ENCODE results near the gene OGA.
A peak's percentile ranks its signal among the peaks of the same experiment; 100 is the strongest.

Gene OGA

GRCh38 chr10:101830322-101831168, 12.3 kb upstream of the OGA start:
- no peak for TF ChIP-seq CTCF (conservative IDR thresholded peaks at IDR 0.05; ENCODE audit: low read depth, low read length)
- peak; percentile 93 for DNase-seq (ENCODE audit: low read depth)

GRCh38 chr10:101829561-101830315, 11.5 kb upstream of the OGA start:
- peak overlapping the region; percentile 72 for H3K4me3 ChIP-seq (ENCODE audit: low read depth, low read length)
- DNase-seq (ENCODE audit: low read depth), result peak; percentile 67
- TF ChIP-seq CTCF (conservative IDR thresholded peaks at IDR 0.05; ENCODE audit: low read depth, low read length), result no peak

More at GRCh38 chr10:101830322-101831168, 12.3 kb upstream of the OGA start:
- peak overlapping the region; percentile 72 for H3K4me3 ChIP-seq (ENCODE audit: low read depth, low read length)

DNA sequence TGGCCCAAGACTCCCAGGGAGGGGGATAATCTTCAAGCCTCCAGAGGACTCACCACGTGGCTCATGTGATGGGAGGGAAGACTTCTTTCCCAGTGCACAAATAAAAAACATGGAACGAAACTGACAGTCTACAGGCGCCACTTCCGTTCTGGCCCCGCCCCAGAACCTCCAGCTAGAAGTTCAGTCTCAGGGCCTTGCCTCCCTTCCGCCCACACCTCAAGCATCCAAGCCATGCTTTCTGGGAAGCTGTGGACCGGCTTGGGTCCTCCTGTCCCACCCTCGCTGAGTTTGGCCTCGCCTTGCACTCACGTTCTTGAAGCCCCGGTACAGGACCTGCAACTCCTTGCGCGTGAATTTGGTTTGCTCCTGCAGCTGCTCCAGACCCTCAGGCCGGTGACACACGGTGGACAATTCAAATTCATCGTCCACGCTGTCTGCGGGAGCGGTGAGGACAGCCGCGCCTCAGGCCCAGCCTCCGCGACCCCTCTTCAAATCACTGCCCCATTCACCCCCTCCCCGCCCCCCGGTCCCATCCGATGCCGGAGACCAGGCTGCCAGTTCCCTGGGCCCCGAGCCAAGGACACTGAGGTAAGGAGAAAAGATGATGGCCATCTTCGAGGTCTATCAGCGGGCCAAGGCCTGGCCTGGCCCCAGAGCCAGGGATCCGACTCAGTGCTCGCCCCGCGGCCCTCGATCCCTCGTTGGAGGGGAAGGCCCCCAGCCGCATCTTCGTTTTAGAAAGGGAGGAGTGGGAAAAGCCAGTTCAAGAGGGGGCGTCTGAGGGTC, 10.7 kb upstream of the OGA start:
- no peak for TF ChIP-seq CTCF (conservative IDR thresholded peaks at IDR 0.05; ENCODE audit: low read depth, low read length)
- H3K4me3 ChIP-seq (ENCODE audit: low read depth, low read length), result peak overlapping the region; percentile 52

DNA sequence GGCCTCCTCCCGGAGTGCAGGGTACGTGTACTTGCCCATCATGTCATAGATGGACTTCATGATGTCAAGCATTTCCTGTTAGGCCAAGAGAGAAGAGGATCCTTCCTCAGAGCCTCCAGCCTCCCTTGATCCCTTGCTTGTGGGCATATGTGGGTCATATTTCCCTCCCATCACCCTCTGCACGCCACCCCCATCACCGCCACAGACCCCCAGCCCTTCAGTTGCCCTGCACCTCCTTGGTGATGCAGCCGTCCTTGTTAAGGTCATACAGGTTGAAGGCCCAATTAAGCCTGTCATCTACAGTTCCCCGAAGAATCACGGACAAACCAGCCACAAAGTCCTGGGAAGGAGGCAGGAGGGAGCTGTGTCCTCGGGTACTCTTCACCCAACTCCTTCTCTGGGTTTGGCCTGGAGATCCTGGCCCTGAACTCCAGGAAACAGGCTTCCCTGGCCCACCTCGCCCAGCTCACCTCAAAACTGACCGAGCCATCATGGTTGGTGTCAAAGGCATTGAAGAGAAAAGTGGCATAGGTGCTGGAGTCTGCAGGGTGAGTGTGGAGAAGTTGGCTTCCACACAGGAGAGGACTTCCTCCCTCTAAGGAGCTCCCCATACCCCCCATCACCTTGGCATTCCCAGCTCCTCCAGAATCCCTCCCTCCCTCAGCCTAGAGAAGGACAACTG, 9.8 kb upstream of the OGA start:
- TF ChIP-seq CTCF (conservative IDR thresholded peaks at IDR 0.05; ENCODE audit: low read depth, low read length), result no peak
- no peak overlapping the region for H3K4me3 ChIP-seq (ENCODE audit: low read depth, low read length)
- DNase-seq (ENCODE audit: low read depth), result no peak

More for the DNA sequence above, 10.7 kb upstream of the OGA start:
- no peak for DNase-seq (ENCODE audit: low read depth)

DNA sequence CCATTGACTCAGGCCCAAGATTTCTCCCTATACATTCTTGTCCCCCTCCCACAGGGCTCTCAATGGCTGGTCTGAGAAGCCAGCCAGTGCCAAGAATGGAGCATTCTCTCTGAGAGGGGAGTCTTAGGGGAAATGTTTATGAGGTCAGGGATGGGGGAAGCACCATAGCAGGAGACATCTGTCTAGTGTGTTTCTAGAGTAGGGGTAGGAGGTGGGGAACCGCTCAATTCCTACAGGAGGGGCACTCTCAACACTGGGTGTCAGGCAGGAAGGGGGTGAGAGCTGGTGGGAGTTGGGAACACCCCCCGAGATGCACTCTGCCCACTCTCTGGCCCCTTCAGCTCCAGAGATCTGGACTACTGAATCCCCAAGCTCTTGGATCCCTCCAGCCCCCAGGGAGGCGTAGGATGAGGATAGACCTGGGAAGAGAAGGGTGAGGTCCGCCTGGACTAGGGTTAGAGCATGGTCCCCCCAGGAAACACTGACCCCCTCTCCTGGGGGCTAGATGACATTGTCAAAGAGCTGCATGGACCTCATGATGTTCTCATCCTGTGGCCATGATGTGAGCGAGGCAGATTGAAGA, 8.7 kb upstream of the OGA start:
- no peak for DNase-seq (ENCODE audit: low read depth)
- no peak overlapping the region for H3K4me3 ChIP-seq (ENCODE audit: low read depth, low read length)
- TF ChIP-seq CTCF (conservative IDR thresholded peaks at IDR 0.05; ENCODE audit: low read depth, low read length), result no peak

DNA sequence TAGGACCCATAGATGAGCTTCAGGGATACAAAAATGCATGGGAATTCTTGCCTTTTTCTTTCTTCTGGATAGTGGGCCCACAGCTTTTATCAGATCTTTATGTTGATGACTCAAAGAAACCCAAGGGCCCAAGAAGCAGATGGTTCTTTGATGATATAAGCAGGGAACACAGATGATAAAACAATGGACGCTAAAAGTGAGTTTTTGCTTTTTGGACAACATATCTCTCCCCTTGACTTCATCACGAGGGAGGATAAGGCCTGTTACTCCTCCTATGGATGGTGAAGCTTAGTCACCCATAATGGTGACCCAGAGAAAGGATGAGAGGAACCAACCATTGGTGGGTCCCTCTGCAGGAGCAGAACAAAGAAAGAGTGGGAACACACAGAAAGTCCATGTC, 6.5 kb upstream of the OGA start:
- DNase-seq (ENCODE audit: low read depth), result no peak
- H3K4me3 ChIP-seq (ENCODE audit: low read depth, low read length), result no peak overlapping the region
- no peak for TF ChIP-seq CTCF (conservative IDR thresholded peaks at IDR 0.05; ENCODE audit: low read depth, low read length)

All from choroid plexus epithelial cell (primary cell).